NCI-H2196 treated with DMSO at 0.1 percent for 48 hours (cell line): Measurements from ENCODE around the gene SIGLEC10.

Experiments used
- DNase-seq: peaks from one replicate; lab custom pipeline; 2025; ENCODE audit not compliant: unreplicated experiment; lab: John Stamatoyannopoulos, UW

SIGLEC10 gene

GRCh38 chr19:51367255-51367564 lies 50.2 kb downstream of the SIGLEC10 start:
- DNase-seq: no peak

GRCh38 chr19:51366389-51367254 lies 50.8 kb downstream of the SIGLEC10 start:
- no peak for DNase-seq

GRCh38 chr19:51365965-51366388 lies 51.5 kb downstream of the SIGLEC10 start, which contains the start of gene ETFB:
Gene ETFB (minus strand): TSS chr19:51366388. CDS start chr19:51366326, 62 bp downstream.
- no peak for DNase-seq

GRCh38 chr19:51365211-51365964 lies 52.1 kb downstream of the SIGLEC10 start:
- DNase-seq: no peak

- DNase-seq: no peak
Measured at GRCh38 chr19:51364200-51365106, 53.0 kb downstream of the SIGLEC10 start.

- DNase-seq: no peak
Measured at GRCh38 chr19:51361239-51361638, 56.2 kb downstream of the SIGLEC10 start.
